Stimulated activated CD4-positive, alpha-beta T cell treated with anti-CD3 and anti-CD28 coated beads, Interleukin-1b, Interleukin-23, amount 100 ng/mL, for 48 hours (primary cell): Measurements from ENCODE around the gene LRMDA.
"Not testable (repeated sequence)": the region's sequence is repeated elsewhere in the genome, so short reads cannot be mapped to it uniquely, and the experiment has no call there.

Experiments used
- DNase-seq: peaks from one replicate; pipeline ENCODE4 v3.0.0-alpha.2; 2020

Gene LRMDA

DNA sequence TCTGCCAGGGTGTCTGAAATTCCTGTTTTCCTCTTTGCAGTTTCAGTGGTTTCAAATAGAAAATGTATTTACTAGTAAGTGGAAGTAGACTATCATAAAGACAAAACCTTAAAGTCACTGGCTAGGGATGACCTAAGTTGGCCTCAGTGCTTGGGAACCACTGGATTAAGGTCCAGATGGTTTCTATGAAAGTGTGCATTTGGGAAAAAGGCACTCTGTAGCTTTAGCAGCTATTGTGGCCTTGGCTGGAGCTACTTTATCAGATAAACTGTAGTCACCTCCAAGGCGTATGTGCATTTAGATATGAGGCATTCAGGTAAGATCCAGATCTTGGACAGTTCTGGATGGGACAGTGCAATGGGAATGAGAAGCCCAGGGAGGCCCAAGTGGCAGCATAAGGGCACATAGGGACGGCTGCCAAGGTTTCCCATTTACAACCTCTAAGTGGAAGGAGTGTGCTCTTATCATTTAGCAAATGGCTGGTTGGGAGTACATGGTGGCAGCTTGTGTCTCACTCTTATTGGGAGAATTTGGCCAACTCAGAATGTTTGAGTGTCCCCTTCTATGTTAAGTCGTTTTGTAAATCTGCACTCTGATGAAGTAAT, 185.6 kb downstream of the LRMDA start:
- no peak for DNase-seq

DNA sequence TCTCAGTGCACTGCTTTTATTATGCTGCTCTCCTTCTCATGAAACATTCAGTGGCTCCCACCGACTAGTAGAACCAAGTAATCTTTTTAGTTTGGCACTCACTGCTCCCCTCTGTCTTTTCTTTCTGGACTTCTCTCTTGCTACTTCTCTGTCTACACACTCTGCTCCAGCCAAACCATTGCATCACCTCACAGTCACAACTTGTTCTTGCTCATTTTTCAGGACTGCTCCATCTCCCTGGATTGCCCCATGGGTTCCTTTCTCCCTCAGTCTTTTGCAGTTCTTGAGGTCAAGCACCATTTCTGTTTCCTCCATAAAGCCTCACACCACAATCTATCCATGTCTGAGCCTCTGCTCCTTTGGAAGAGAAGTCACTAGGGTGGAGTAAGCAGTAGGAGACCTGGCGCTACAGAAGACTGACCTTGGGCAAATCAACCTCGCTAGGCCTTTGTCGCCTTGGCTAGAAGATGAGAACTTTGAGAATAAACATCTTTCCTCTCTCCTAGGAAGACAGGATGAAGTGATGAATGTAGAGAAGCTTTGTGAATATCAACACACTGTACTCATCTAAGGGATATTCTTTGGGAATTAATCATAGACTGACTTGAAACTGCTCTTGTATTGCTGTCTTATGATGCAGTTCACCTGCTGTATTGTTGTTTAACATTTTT, 186.2 kb downstream of the LRMDA start:
- no peak for DNase-seq

DNA sequence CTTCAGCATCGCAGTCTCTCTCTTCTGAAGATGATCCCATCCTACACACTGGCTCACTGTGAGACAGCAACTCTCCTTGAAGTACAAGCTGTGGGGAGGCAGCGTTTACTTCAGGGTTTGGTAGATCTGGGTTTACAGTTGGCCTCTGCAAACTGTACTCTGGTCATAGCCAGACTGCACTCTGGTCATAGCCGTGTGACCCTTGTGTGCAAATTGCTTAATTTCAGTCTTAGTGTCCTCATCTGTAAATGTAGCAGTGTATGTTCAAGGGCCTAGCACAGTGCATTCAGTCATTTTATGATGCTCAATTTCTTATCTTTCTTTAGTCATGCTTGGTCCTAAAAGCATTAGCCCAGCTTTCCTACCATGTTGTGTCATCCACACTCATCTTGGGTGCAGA, 188.2 kb downstream of the LRMDA start:
- no peak for DNase-seq

DNA sequence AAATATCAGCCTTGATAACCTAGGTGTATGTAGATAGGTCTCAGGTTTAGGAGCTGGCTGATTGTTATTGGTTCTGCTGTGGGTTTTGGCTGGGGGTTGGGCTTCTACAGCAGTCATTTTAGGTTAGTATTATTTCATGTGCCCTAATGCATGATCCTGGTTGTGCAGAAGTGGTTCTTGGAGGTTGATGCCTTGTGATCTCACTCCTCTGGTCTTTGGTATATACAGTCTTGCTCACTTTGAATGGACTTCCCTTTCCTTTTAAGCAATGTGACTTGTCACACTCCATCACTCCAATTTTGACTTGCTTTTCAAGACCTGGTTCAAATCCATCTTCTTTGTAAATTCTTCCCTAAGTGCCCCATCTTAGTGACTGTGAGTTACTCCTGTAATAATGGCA, 188.9 kb downstream of the LRMDA start:
- no peak for DNase-seq

DNA sequence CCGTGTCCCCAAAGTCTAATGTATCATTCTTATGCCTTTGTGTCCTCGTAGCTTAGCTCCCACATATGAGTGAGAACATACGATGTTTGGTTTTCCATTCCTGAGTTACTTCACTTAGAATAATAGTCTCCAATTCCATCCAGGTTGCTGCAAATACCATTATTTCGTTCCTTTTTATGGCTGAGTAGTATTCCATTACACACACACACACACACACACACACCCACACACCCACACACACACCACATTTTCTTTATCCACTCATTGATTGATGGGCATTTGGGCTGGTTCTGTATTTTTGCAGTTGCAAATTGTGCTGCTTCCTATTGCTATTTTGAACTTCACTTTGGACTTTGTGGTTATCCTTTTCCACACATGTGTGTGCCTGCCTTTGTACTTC, 189.6 kb downstream of the LRMDA start:
- DNase-seq: not testable (repeated sequence)

DNA sequence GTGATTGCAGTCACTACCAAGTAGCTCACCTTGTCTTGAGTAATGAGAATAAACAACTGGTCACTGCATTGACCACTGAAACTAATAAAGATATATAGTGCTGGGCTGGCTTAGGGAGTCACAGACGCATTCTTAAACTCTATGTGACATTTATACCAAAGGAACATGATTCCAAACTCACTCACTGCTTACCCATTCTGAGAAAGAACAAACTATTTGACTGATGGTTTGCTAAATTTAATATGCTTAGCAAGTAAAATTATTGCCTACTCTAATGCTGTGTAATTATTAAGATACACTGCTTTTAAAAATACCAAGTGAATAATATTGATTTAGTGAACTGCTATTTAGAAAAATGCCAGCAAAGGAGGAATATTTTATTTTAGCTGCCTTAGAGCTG, 191.1 kb downstream of the LRMDA start:
- no peak for DNase-seq

DNA sequence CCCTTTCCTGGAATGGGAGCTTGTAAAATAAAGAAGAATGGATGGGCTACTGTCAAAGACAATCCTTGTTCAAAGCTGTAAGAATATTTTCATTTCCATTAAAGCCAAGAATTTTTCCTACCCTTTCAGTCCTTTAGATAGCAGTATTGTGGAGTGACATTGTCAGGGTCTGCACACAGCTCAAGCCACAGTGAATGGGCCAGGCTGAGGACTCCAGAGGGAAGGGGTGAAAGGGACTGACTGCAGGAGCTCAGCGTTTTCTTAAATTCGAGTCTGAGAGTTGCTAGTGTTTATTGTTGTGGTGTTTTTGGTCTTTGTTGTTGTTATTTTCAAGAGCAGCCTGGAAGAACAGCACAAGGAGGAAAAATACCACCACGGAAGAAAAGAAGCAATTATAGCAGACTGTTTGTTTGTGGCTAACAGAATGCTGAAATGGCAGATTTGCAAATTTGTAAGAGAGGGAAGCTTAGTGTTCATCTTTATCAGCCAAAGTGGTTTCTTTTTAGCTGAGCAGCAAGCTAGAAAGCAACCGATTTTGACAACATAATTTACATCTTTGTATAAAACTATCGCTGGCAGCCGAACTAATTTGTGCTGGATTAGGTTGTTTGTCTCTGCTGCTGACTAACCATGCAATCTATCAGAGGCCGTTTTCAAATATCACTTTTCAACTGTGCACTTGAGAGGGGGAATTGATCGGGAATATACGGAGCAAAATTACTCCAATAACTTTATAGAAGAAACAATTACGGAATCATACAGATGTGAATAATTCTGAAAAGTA, 192.1 kb downstream of the LRMDA start:
- no peak for DNase-seq

DNA sequence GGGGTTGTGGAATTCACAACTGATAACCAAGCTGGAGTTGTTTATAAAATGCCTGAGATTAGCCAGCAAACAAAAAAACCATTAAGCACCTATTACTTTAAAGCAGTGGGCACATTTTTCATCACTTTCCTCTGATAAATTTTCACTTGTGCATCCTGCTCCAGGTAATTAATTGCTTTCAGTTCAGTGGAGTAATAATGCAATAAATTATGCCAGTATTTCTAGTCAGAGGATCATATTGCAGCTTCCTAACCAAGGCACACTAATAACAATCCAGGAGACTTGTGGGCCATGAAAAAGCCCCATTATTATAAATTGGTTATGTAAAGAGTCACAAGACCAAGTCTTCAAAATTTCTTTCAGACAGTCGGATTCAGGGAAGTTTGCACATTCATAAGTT, 193.2 kb downstream of the LRMDA start:
- DNase-seq: no peak

DNA sequence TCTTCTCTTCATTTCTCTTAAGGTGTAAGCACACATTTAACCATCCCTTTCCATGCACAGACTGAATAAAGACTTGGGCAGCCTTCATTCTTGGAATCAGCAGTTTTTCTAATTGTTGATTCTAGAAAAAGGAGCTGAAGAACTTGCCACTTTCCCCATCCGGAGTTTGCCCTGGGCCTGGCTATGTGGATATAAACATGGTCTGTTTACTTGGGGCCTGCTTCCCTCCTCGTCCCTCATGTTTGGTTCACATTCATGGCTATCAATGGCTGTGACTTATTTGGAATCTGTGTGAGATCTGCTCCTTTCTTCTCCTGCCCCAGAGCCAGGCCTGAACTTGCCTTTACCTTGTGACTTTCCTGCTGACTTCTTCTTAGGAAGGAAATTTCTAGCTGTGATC, 199.3 kb downstream of the LRMDA start:
- DNase-seq: no peak

DNA sequence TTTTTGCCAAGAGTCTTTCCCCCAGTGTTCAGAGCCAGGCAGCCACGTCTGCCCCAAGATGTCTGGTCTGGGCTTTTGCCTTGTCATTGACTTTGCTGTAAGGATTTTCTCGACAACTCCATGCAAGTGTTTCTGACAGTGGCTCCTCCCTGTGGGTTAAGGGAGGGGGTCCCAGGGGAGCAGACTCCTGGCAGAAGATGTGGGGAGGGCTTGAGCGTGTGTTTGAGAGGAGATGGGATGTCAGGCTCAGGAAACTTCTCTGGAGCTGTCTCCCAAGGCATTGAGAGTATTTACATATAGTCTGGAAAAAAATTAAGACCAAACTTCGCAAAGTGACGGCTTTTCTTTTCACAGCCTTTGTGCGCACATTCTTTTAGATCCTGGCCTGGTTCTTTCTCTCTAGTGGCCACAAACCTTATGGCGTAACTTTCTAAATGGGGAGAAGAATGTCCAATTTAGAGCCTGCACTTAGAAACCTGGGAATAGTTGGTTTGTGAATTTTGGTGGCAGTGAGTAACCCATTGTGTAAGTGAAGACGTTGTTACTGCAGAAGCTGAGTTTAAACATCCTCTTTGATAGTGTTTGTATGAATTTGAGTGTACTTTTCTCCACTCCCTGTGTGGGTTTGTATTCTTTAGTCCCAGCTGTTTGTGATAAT, 201.5 kb downstream of the LRMDA start:
- no peak for DNase-seq

DNA sequence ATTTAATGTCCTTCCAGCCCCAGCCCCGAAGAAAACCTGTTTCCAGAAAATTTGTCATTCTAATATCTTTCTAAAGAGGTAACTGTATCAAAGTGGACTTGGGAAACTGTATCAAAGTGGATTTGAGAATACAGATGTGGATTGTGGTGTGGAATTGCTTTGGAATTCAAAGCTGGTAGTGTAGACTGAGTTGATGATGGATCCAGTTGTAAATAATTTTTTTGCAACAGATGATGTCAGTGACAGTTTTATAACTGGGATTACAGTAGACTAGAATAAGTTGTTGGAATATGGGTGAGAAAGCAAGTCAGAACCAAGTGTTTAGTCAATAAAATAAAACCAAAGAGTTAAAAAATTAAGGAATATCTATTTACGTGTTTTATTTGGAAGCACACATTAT, 202.1 kb downstream of the LRMDA start:
- DNase-seq: no peak

DNA sequence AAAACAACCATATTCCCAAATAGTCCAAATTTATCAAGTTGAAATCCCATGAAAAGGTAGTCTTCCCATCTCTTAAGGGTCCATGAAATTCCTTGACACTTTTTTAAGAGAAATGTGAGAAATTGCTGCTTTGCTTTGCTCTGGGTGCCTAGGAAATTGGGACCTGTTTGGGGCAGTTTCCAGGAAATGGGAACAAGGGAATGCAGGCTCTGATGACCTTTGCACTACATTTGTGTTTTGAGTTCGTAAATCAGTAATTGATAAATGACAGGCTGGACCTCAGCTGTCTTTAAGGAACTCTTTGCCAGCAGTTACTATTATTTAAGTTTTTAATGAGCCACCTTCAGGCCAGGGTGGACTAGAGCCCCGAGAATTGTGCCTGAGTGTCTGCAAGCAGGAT, 203.5 kb downstream of the LRMDA start:
- no peak for DNase-seq

DNA sequence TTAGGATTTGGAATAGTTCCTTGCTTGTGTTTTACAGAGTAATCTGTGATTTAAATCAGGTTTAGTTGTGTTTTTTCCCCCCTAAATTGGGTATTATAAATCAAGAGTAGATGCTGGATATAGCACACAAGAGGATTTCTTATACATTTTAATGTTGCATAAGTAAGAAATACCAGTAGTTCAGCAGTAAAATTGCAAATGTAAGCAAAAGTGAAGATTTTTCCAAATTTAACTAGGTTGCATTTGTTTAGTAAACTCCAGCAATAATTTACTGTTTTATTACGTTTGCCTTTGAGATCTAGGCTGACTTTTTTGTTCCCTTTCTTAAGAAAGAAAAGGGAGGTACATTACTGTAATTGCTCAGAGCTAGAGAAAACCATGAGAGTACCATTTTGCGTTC, 207.3 kb downstream of the LRMDA start:
- no peak for DNase-seq

DNA sequence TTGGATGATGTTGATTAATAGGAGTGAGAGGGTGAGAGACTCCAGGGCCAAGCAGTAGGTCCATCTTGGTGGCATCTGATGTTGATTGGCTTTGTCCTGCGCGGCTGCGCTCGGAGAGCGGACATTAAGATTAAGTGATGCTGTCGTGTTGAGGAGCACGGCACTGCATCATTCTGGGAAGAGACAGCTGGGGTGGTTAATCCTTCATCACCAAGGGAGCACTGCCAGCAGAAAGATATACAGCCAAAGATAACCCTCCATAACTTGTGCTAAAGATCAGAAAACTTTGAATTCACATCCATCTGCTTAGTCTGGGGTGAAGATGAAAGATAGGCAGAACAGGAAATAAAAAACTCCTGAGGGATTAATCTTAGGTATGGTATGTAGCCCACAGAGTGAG, 208.3 kb downstream of the LRMDA start:
- DNase-seq: no peak

DNA sequence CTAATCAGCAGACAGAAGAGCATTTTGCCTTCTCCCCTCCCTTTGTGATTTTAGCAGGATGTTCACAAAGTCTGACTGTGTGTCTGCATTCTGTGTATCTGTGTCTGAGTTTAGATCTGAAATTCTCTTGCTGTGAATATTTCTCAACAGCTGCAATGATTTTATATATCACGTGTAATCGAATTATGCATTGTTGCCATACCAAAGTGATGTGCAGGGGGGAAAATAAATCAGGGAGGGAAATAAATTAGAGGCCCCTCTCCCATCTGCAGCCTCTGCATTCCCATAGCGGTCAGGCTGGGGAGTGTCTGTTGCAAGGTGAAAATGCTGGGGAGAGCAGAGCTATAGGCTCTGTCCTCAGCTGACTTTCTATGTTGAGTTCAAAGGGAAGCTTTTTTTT, 209.0 kb downstream of the LRMDA start:
- DNase-seq: no peak

DNA sequence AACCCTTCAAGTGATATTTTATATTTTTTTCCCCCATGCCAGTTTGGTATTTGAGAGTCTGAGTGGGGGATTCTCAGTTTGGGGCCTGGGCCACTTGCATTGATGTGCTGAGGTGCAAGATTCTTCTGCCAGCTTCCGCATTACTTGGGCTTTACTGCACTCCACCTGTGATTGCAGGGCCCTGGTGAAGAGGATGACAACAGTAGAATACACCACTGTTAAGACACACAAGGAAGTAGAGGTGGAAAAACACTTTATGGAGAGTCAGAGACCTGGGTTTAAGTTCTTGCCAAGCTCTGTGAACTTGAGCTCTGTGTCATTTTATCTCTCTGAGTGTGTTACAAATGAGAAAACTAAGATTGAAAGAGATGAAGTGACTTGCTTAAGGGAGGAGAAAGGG, 209.4 kb downstream of the LRMDA start:
- no peak for DNase-seq

DNA sequence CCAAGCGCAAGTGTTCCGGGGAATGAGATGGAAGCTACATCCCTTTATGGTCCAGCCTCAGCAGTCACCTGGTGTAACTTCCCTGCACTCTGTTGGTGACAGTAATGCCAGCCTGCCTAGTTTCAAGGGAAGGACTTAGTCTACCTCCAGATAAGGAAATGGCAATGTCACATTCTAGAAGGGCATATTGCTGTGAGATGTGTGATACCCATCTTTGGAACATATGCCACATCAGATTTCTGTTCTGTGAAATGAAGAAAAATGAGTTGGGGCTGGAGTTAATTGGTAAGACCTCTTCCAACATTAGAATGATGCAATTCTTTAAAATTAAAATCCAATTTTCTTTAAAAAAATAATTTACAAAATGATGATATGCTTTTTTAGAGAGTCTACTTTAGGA, 212.0 kb downstream of the LRMDA start:
- no peak for DNase-seq

DNA sequence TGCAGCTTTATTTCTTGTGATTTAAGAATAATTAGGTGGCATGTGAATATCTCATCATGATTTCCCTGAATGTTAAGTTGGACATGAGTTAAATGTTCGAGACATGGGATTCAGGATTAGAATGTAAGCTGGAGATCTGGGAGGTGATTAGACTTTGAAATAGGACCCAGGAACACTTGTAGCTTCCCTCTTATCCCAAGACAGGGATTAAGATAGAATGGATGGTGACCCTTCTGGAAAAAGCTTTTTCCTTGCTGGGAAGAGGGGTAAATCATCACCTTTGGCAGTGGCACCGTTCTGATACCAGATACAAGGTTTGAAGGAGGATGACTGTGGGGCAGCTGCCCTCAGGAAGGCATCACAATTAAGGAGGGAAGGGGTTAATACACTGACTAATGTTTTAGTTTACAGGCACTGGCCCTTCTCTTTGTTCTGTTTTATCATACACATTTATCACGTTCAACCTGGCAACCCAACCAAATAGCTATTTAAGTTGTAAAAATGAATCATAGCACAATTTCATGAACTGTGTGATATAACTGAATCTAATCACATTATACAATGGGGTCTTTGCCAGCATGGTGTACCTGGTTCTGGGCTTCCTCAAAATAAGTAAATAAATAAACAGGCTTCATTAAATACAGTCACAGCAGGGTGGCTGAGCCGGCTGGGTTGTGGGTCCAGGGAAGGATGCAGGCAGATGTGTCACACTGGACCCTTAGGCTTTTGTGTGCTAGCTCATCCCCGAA, 212.7 kb downstream of the LRMDA start:
- DNase-seq: no peak

DNA sequence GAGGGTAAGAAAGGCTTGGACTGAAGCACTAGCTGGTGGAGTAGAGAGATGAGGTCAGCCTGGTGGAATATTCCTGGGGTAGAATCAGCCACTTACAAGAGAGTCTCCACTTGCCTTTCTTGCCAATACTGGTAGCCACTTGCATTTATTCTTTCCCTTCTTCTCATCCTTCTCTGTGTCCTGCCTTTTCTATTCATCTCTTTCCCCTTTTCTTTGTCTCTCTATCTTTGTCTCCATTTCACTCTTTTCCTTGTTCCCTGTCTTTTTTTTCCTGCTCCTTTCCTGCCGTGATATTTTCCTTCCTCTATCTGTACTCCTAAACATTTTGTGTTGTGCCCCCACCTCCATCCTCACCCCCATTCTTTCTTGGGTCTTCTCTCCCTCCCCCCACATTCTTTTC, 214.3 kb downstream of the LRMDA start:
- DNase-seq: no peak

DNA sequence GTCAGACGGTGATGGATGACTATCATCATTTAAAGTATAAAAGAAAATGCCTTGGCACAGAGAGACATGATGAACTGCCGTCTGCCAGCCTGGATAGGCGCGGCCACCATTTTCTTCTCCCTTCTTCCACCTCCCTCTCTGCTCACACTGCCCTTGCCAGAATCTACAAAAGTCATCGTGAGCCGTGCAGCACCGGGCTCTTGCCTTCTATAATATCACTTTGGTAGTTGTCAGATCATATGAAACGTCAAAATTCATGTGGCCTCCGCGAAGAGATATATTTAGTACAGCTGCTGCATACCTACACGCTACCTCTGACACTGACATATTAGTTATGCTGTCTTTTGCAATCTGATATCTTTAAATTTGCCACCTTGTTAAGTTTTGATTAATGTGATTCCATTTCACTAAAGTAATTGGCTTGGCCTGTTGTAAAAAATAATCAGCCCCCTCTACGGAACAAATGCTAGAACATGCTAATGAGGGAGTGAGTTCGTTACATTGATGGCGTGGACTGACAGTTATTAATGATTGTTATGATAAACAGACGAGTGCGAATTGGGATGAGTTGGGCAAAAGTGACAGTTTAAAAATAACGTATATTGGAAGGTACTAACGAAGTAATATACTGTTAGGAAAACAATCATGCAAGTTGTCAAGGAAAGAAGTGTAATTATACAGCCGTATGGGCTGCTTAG, 214.9 kb downstream of the LRMDA start:
- no peak for DNase-seq

DNA sequence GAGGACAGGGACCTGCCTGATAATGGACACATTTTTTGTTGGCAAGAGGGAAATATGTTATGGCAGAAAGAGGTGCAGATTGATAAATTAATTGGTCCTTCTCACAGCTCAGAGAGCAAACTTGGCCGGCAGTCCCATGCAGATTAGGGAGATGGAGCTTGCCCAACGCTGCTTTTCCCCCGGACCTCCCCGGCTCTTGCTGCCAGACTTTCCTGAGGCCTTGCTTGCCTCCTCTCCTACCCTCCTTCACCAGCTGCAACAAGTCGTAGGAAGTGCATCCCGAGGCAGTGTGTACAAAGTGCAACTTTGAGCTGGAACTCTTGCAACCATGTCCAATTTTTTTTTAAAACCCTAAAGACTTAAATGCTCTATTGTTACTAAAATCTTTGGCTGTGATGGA, 215.5 kb downstream of the LRMDA start:
- no peak for DNase-seq

DNA sequence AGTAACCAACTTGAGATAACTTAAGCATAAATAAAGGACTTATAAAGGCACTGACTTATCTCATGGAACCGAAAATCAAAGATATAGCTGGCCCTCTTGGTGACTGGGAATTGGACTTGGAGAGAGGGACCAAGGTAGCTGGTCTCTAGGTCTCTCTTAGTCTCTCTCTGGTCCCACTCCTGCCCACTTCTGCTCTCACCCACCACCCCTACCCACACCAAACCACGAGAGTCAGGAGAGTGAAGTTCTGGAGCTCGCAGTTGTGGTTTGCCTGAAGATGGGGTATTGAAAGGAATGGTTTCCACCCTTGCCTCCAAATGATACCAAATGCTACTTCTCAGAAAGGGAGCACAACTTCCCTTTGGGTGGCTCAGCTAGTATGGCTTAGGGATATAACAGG, 216.3 kb downstream of the LRMDA start:
- DNase-seq: no peak

DNA sequence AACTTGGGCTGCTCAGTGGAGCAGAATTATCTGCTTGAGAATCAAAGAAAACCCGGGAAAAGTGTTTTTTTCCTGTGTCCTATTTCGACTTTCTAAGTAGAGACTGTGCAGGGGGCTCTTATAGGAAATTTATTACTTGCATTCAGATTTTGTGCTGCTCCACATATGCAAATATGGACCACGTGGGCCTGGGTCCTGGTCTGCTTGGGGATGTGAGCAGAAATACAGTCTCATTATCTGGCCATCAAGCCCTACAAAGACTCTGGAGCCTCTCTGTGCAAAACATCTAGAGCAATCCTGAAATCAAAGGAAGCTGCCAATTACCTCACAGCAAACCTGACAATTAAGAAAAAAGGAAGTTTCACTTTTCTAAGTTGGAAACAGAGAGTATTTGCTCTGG, 216.9 kb downstream of the LRMDA start:
- DNase-seq: no peak
